ENCODE measurements around the gene VPS13D.

DNA sequence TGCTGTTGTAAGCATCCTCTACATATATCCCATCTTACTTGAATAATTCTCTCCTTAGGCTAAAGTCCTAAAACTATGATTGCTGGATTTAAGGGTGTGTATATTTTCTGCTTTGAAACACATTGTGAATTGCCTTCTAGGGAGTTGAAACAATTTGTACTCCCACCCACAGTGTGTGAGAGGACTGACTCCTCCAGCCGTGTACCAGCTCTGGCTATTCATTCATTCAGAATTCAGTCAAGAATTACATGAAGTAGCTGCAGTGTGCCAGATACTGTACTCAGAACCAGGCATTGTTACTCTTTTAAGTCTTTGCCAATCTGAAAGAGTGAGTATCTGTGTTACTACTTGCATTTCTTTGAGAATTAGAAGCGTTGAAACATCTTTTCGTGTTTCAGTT is 253.2 kb downstream of the VPS13D start:
- TF ChIP-seq POLR2A (IDR thresholded peaks at IDR 0.05; ENCODE audit: low read length) (no peak), GATA1 (IDR thresholded peaks at IDR 0.05; ENCODE audit: low read depth, low read length) (no peak)

Data from erythroblast (primary cell).